Measurements from ENCODE around the gene KIAA1614. TPM values are rescaled to one million over a fixed set of nuclear protein-coding genes. Genes with fewer than 3 reads are reported as not detected.
A peak's percentile ranks its signal among the peaks of the same experiment; 100 is the strongest.

Gene KIAA1614
- polyA plus RNA-seq, 1 donor (not counting 4 experiments of a cell fraction or from before 2014, with no cell fraction given): 0.03 TPM

DNA sequence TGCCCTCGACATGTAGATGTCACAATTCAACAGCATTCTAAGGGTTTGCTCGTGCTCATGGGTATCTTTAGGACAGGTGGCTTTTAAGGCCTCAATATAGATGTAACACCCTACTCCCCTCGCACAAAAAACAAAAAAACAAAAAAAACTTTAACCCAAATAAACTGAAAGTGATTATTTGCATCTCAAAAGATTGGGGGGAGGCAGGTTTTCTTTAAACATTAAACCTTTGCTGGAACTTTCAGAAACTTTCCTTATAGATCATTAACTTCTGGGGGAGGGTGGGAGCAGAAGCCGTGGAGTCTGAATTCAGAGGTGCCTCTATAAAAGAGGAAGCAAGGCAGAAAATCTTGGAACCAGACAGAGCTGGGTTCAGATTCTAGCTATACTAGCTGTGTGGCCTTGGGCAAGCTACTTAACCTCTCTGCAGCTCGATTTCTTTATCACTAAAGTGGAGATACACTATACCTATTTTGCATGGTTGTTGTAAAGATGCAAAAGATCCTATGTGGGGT lies 3.2 kb upstream of the KIAA1614 start:
- H3K36me3 ChIP-seq (ENCODE audit: control insufficient read depth in 2 of 2, extremely low read depth in 1 of 2, insufficient read depth in 2 of 2, low read length in 2 of 2): no peaks in the 10 kb centered on the region
- dilution Hi-C loops (cut with MboI; ENCODE audit: extremely low pct_ligation_motif_present, low sequenced_read_pairs): no loop called here
- no peak overlapping the region for H3K4me3 ChIP-seq (ENCODE audit: control insufficient read depth in 2 of 3, extremely low read depth in 1 of 3, insufficient read depth in 2 of 3, low read depth in 1 of 3, low read length in 3 of 3)
- no peak overlapping the region for H3K27ac ChIP-seq (ENCODE audit: control insufficient read depth, insufficient read depth, low read length)
- no peak overlapping the region for H2AFZ ChIP-seq (ENCODE audit: control insufficient read depth, low read length)
- H4K20me1 ChIP-seq (ENCODE audit: control insufficient read depth, extremely low read depth, insufficient read depth, low read length): no peaks in the 10 kb centered on the region
- H3K9me3 ChIP-seq (ENCODE audit: control insufficient read depth, low read depth, low read length): no peaks in the 10 kb centered on the region
- no peak for FAIRE-seq
- peaks cover 2% of the 10 kb centered on the region for H3K4me1 ChIP-seq (ENCODE audit: control insufficient read depth, extremely low read depth, insufficient read depth, low read length)
- no peaks in the 10 kb centered on the region for H3K9me1 ChIP-seq (ENCODE audit: control insufficient read depth, extremely low read depth, insufficient read depth, low read length)
- no peak for DNase-seq (ENCODE audit: low read depth, low spot score)
- H3K4me2 ChIP-seq (ENCODE audit: control insufficient read depth, extremely low read depth, insufficient read depth, low read depth, low read length): no peak overlapping the region
- H3K79me2 ChIP-seq (ENCODE audit: control insufficient read depth, insufficient read depth, low read length): no peaks in the 10 kb centered on the region
- TF ChIP-seq, protein P1, sequence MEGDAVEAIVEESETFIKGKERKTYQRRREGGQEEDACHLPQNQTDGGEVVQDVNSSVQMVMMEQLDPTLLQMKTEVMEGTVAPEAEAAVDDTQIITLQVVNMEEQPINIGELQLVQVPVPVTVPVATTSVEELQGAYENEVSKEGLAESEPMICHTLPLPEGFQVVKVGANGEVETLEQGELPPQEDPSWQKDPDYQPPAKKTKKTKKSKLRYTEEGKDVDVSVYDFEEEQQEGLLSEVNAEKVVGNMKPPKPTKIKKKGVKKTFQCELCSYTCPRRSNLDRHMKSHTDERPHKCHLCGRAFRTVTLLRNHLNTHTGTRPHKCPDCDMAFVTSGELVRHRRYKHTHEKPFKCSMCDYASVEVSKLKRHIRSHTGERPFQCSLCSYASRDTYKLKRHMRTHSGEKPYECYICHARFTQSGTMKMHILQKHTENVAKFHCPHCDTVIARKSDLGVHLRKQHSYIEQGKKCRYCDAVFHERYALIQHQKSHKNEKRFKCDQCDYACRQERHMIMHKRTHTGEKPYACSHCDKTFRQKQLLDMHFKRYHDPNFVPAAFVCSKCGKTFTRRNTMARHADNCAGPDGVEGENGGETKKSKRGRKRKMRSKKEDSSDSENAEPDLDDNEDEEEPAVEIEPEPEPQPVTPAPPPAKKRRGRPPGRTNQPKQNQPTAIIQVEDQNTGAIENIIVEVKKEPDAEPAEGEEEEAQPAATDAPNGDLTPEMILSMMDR (optimal IDR thresholded peaks at IDR 0.05 in 1 of 3, IDR thresholded peaks at IDR 0.05 in 1 of 3, conservative IDR thresholded peaks at IDR 0.05 in 1 of 3; ENCODE audit: extremely low read depth in 1 of 3, insufficient read depth in 2 of 3, low read length in 3 of 3): no peak
- TF ChIP-seq EZH2 (IDR thresholded peaks at IDR 0.05; ENCODE audit: low read length): no peak
- H3K27me3 ChIP-seq (ENCODE audit: control insufficient read depth, extremely low read depth, insufficient read depth, low read length): peaks cover 11% of the 10 kb centered on the region
- no peak overlapping the region for H3K9ac ChIP-seq (ENCODE audit: control insufficient read depth, extremely low read depth, insufficient read depth, low read length)

DNA sequence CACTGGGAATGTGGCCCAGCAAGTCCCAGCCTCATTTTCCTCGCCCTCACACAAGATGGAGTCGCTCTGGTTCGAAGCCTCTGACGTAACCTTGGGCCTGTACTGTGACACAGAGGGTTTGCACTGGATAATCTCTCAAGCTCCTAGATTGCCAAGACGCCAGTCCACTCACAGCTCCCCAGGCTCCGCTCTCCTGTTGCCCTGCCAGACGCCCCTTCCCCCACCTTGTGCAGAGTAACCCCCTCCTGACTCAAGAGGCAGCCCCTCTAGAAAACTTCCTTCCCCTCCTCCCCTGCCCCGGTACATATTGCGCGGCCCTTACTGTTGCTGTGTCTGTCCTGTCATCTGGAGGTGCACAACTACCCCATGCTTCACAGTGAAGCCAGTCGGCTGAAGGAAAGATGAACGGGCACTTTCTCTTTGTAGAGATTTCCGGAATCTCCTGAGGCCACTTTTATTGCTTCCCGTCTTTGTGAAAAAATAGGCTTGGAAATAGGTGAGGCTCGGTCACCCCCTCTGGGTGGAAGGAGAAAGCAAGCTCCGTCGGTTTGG lies 981 bp upstream of the KIAA1614 start:
- Histone ChIP-seq H3K27ac (ENCODE audit: control insufficient read depth, insufficient read depth, low read length) (no peak overlapping the region), H3K9me1 (ENCODE audit: control insufficient read depth, extremely low read depth, insufficient read depth, low read length) (no peaks in the 10 kb centered on the region), H3K4me1 (ENCODE audit: control insufficient read depth, extremely low read depth, insufficient read depth, low read length) (peaks cover 2% of the 10 kb centered on the region), H3K4me2 (ENCODE audit: control insufficient read depth, extremely low read depth, insufficient read depth, low read depth, low read length) (peak overlapping the region; percentile 76), H3K36me3 (ENCODE audit: control insufficient read depth in 2 of 2, extremely low read depth in 1 of 2, insufficient read depth in 2 of 2, low read length in 2 of 2) (no peaks in the 10 kb centered on the region), H3K79me2 (ENCODE audit: control insufficient read depth, insufficient read depth, low read length) (no peaks in the 10 kb centered on the region), H3K9ac (ENCODE audit: control insufficient read depth, extremely low read depth, insufficient read depth, low read length) (no peak overlapping the region), H3K9me3 (ENCODE audit: control insufficient read depth, low read depth, low read length) (no peaks in the 10 kb centered on the region), H3K27me3 (ENCODE audit: control insufficient read depth, extremely low read depth, insufficient read depth, low read length) (peaks cover 18% of the 10 kb centered on the region), H3K4me3 (ENCODE audit: control insufficient read depth in 2 of 3, extremely low read depth in 1 of 3, insufficient read depth in 2 of 3, low read depth in 1 of 3, low read length in 3 of 3) (peak overlapping the region in 1 of 3 experiments; percentile 54), H4K20me1 (ENCODE audit: control insufficient read depth, extremely low read depth, insufficient read depth, low read length) (no peaks in the 10 kb centered on the region), H2AFZ (ENCODE audit: control insufficient read depth, low read length) (peak overlapping the region; percentile 69)
- TF ChIP-seq EZH2 (IDR thresholded peaks at IDR 0.05; ENCODE audit: low read length): no peak
- TF ChIP-seq, protein P1 (optimal IDR thresholded peaks at IDR 0.05 in 1 of 3, IDR thresholded peaks at IDR 0.05 in 1 of 3, conservative IDR thresholded peaks at IDR 0.05 in 1 of 3; ENCODE audit: extremely low read depth in 1 of 3, insufficient read depth in 2 of 3, low read length in 3 of 3): no peak
- FAIRE-seq (no peak), DNase-seq (ENCODE audit: low read depth, low spot score) (no peak)
- dilution Hi-C loops (cut with MboI; ENCODE audit: extremely low pct_ligation_motif_present, low sequenced_read_pairs): no loop called here
